ENCODE data around the gene NLRP6.
"Not testable (repeated sequence)": the region's sequence is repeated elsewhere in the genome, so short reads cannot be mapped to it uniquely, and the experiment has no call there.

Gene NLRP6

DNA sequence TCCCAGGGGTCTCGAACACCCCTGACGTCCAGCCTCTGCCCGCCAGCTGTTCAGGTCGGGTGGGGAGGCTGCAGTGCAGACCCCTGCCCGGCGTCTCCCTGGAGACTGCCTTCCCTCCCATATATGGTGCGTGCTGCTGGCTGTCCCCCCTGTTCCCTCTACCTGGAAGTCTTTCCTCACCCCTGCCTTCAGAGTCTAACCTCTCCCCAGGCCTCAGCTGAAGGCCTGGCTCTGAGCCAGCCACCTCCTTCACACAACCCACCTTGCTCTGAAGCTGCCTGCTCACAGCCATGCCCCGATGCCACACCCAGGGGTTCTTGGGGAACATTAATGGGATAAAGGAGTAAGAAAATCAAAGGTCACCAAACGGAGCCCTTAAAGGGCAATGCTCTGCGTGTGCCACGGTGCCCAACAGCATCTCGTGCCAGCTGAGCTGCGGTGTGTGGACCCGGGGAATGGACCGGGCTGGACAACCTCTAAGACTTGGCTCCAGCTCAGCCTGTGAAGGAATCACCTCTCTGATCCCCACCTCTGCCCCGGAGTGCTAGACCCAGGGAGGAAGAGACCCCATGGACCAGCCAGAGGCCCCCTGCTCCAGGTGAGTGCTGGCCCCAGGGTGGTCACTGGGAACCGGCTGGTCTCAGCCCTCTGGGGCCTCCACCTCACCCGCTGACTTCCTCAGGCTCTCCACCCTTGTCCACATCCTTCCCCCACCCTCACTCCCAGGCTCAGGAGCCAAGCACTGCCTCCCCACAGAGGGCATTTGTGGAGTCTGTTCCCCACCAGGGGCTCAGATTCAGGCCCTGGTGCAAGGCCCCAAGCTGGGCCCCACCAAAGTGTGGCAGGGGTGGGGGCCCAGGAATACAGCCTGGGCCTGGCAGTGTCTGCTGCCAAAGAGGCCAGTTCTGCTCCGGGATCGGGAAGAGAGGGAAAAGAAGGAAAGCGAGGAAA lies at the start of gene NLRP6:
NLRP6 (plus strand) TSS at position 407 of the 951 bp plus-strand sequence; CDS start at position 570, 163 bp downstream.
- no peak for DNase-seq (ENCODE audit: low read depth)

DNA sequence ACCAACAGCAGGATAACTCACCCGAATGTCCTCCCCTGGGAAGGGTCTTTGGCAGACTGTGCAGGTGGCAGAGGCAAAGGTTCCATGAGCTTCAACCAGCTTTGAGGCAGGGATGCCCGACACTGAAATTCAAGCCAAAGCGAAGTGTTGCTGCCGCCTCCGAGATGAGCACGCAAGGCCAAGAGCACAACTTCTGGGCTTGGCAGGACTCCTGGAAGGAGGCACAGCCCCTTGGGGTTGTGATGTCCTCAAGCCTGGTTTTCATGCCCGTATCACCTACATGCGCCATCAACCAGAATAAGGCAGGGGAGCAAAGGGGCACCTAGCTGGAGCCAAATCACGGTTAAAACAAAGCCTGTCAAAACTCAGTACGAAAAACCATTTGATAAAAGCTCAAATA lies 47.8 kb upstream of the NLRP6 start:
- no peak for DNase-seq (ENCODE audit: low read depth)

DNA sequence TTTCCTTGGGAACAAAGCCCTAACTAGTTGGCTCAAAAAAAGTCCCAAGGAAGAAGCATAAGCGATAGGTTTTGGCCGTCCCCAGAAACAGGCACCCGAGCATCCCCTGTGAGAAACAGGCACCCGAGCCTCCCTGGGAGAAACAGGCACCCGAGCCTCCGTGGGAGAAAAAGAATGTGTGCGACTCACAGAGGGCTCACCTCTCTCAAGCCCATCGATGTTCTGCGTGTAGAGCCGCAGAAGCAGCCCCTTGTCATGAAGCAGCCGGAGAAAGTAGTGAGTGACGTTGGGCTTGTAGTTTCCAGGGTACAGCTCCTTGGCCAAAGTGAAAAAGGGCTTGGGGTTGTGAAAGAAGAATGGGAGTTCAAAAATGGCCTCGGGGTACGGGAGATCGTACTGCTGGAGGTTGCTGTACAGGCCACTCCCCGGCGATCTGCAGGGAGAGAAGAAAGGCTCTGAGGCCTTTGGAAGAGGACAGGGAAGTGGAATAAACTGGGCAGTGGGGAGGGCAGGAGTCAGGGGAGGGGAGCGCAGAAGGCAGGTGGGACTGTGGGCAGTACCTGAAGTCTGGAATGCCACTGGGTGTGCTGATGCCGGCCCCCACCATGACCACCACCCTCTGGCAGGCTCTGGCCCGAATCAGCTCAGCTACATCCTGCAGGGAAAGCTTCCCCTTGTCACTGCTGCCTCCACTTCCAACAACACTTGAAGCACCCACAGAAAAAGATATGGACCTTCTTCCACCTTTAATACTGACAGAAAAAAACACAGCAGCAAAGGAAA lies 45.2 kb upstream of the NLRP6 start:
- DNase-seq (ENCODE audit: low read depth): no peak

GRCh38 chr11:235180-235579 lies 43.0 kb upstream of the NLRP6 start:
- no peak for DNase-seq (ENCODE audit: low read depth)

DNA sequence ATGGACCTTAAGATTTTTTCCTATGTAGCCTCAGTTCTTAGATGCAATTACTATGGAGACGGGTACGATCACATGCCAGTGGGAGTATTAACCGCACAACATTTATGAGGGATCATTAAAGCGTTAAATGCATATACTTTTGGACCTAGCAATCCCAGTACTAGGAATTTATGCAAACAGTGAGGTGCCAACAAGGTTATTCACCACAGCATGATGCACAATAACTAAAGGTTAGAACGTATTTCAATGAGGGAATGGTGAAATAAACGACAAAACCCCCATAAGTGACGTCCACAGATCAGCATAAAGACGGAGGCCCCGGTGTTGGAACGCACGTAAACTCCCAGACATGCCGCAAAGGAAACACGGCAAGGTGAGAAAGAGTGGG lies 42.6 kb upstream of the NLRP6 start:
- DNase-seq (ENCODE audit: low read depth): peak; percentile 45

DNA sequence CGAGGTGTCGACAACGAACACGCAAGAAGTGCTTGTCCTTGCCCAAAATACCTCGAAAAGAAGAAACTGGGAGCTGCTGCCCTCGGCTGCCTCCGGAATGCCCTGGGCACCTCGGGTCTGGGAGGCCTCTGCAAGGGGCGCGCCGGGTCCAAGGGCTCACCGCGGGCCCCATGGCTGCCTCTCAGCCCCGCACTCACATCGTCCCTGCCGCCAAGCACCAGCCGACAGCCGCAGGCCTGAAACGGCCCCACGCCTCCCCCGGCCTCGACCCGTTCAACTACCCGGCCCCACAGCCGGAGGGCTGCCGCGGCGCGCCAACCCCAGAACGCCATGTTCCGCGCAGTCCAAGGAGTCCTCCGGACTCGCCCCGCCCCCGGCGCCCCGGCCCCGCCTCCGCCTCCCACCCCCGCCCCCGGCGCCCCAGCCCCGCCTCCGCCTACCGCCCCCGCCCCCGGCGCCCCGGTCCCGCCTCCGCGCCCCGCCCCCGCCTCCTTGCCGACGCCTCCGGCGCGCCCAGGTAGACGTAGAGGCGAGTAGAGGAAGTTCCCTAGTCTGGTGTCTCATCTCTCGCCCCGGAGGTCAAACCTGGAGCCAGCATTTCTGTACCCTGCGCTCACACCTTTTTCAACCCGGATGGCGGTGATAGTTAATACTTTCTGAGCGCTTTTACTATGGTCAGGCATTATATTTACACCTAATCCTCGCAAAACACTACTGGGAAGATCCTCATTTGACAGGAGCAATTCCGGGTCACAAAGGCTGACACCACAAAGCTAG lies 42.0 kb upstream of the NLRP6 start, which contains the start of gene SIRT3:
SIRT3 (minus strand) TSS at position 346 of the 777 bp plus-strand sequence; CDS start at position 332, 14 bp downstream.
- peak; percentile 79 for DNase-seq (ENCODE audit: low read depth)

DNA sequence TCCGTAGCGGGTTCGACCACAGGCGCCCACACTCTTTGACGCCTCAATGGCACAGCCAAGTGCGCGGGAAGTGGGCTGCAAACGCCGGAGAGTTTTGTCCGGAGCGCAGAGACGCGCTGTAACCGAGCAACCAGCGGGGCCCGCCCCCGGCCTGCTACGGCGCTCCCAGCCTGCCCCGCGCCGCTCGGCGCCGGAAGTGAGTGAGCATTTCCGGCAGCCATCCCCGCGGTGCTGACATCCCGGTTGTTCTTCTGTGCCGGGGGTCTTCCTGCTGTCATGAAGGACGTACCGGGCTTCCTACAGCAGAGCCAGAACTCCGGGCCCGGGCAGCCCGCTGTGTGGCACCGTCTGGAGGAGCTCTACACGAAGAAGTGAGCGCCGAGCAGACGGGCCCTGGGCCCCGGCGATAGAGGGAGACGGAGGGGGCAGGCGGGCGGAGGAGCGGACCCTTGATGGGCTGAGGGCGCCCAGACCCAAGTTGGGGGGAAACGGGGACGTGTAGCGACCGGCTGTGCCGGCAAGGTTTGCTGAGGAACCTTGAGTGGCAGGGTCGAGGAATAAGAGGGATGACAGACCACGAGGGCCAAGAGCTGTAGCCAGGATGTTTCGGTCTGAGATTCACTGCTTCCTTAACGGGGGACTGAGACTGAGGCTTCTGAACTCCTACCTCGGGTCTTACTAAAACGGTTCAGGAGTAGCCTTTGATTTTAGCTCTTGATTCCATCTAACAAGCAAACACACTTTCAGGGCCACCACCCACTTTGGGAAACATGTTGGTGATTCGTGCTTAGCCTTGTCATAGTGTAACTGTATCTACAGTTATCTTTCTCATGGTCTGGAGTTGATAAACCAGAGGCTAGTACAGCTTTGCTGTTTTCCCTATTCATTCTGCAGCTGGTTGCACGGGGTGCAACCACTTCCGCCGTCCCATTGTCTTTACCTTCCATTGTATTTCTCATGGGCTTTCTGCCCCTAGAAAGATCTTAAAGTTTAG lies 41.1 kb upstream of the NLRP6 start, which contains the start of gene PSMD13:
PSMD13 (plus strand) TSS at position 203 of the 994 bp plus-strand sequence; CDS start at position 277, 74 bp downstream.
- peak; percentile 78 for DNase-seq (ENCODE audit: low read depth)

DNA sequence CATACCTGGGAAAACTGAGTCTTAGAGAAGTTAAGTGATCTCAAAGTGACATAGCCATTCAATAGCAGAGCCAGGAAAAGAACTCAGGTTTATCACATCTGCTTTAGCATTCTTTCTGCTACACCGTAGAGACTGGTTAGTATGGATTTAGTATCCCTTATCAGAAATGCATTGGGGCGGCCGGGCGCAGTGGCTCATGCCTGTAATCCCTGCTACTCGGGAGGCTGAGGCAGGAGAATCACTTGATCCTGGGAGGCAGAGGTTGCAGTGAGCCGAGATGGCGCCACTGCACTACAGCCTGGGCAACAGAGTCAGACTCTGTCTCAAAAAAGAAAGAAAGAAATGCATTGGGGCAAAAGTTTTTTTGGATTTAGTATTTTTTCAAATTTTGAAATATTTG lies 39.9 kb upstream of the NLRP6 start:
- not testable (repeated sequence) for DNase-seq (ENCODE audit: low read depth)

DNA sequence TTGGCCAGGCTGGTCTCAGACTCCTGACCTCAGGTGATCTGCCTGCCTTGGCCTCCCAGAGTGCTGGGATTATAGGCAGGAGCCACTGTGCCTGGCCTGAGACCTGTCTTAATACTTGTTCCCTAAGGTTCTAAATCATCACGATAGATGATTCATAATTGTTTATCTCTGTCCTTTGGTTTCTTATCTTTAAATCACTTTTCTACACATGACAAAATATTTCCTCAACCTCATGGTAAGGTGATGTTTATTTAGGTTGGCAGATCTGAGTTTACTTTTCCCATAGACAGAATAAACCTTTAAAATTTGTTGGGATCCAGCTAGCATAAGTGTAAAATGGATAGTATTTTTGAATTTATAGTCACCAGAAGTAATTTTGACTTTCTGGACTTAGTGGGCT lies 37.9 kb upstream of the NLRP6 start:
- no peak for DNase-seq (ENCODE audit: low read depth)

GRCh38 chr11:241634-242033 lies 36.6 kb upstream of the NLRP6 start:
- no peak for DNase-seq (ENCODE audit: low read depth)

DNA sequence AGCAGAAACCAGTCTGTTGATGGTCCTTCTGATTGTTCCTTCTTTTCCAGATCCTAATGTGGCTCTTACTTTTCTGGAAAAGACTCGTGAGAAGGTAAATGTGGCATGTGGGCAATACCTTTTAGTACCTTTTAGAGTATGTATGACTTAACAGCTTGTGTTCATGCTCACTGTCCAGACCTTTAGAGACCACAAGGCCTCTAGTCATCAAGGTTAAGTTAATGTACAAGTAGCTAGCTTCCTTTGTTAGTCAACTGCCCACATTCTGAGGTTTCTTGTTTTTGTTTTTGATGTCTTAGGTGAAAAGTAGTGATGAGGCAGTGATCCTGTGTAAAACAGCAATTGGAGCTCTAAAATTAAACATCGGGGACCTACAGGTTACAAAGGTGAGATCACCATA lies 33.8 kb upstream of the NLRP6 start:
- no peak for DNase-seq (ENCODE audit: low read depth)

- DNase-seq (ENCODE audit: low read depth): no peak
Measured at GRCh38 chr11:249062-249461, 29.1 kb upstream of the NLRP6 start.

- DNase-seq (ENCODE audit: low read depth): no peak
Measured at GRCh38 chr11:250274-250673, 27.9 kb upstream of the NLRP6 start.

DNA sequence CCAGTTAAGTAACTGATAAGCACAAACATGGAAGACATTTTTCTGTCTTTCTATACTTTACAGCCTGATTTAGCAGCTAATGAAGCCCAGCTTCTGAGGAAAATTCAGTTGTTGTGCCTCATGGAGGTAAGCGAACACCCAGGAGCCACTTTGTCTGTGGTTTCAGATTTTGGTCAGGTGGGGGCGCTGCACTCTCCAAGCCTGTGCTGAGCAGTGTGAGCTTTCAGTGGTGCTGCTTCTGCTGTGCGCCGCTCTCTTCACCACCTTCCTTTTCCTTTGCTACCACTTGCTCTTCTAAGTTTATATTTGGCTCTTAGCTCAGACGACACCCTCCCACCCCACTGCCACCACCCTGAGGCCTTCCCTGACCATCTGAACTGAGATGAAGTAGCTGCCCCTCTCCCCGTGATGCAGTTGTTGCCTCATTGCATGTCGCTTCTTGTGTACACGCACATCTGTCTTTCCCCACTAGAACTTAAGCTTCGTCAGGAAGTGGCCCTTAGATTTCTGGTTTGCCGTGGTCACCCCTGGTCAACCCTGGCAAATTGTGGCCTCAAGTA lies 27.4 kb upstream of the NLRP6 start:
- DNase-seq (ENCODE audit: low read depth): peak; percentile 54

GRCh38 chr11:251550-251949 lies 26.7 kb upstream of the NLRP6 start:
- no peak for DNase-seq (ENCODE audit: low read depth)

GRCh38 chr11:252666-253065 lies 25.5 kb upstream of the NLRP6 start:
- DNase-seq (ENCODE audit: low read depth): no peak

DNA sequence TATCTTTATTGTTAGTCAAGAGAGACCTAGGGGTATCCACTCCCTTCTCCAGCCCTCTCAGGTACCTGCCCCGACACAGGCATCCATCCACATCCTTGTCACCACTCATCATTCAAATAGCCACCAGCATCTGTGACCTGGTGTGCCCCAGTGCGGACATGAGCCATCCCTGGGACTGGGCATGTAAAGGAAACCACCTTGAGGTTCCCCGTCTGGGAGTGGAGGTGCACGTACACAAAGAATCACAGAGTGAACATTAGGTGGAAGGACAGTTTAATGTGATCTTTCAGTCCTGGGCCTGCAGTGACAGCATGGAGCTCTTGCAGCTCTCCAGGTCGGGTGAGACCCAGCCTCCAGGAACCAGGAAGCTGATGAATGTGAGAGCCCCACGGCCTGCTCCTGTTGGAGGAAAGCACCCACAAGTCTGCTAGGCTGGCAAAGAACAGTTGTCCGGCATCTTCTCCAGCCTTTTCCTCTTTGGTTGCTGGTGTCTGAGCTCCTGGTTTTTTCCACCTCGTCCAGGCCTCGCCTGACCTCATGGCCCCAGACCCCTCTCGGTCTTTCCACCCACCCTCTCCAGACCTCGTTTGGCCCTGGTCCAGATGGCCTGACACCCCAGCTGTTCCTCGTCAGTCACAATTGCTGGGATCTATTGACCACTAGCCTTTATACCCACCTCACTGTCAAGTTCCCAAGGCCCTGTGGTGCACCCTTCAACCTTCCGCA lies 24.9 kb upstream of the NLRP6 start:
- no peak for DNase-seq (ENCODE audit: low read depth)

GRCh38 chr11:253886-254270 lies 24.3 kb upstream of the NLRP6 start:
- DNase-seq (ENCODE audit: low read depth): no peak

- DNase-seq (ENCODE audit: low read depth): no peak
Measured at GRCh38 chr11:255176-255575, 23.0 kb upstream of the NLRP6 start.

GRCh38 chr11:255816-256215 lies 22.4 kb upstream of the NLRP6 start:
- DNase-seq (ENCODE audit: low read depth): no peak
